Measurements from ENCODE around the gene TIMM22. TPM values are rescaled to one million over a fixed set of nuclear protein-coding genes. Genes with fewer than 3 reads are reported as not detected.
A peak's percentile ranks its signal among the peaks of the same experiment; 100 is the strongest.

Gene TIMM22
- total RNA-seq, 1 donor from 2014 or later, result 10.3 TPM

DNA sequence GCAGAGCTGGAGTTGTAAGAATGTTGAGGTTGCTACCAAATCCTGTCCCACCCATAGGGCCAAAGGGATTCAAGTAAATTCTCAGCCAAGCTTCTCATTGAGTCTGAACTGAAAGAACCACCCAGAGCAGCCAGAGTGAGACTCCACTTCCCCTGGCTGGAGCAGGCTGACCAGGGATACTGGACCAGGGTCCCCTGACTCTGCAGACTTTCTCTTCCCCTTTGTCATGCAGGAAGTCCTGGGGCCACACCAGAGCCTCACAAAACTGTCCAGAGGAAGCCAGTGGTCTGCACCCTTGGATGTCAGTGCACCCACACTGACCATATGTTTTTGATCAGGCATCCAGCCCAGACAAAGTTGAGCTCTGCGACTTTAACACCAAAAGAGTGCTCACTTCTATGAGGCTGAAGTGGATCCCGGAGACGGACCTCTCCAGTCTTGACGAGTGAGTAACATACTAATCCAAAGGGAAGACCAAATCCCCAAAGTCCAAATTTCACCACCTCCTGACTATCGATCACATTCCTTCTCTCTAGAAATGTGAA is 21.5 kb upstream of the TIMM22 start:
- DNase-seq (ENCODE audit: low spot score), result no peak
- TF ChIP-seq, protein P1, sequence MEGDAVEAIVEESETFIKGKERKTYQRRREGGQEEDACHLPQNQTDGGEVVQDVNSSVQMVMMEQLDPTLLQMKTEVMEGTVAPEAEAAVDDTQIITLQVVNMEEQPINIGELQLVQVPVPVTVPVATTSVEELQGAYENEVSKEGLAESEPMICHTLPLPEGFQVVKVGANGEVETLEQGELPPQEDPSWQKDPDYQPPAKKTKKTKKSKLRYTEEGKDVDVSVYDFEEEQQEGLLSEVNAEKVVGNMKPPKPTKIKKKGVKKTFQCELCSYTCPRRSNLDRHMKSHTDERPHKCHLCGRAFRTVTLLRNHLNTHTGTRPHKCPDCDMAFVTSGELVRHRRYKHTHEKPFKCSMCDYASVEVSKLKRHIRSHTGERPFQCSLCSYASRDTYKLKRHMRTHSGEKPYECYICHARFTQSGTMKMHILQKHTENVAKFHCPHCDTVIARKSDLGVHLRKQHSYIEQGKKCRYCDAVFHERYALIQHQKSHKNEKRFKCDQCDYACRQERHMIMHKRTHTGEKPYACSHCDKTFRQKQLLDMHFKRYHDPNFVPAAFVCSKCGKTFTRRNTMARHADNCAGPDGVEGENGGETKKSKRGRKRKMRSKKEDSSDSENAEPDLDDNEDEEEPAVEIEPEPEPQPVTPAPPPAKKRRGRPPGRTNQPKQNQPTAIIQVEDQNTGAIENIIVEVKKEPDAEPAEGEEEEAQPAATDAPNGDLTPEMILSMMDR (IDR thresholded peaks at IDR 0.05), result no peak
- H3K4me3 Mint-ChIP-seq (ENCODE audit: unreplicated experiment), result peak overlapping the region; percentile 20

DNA sequence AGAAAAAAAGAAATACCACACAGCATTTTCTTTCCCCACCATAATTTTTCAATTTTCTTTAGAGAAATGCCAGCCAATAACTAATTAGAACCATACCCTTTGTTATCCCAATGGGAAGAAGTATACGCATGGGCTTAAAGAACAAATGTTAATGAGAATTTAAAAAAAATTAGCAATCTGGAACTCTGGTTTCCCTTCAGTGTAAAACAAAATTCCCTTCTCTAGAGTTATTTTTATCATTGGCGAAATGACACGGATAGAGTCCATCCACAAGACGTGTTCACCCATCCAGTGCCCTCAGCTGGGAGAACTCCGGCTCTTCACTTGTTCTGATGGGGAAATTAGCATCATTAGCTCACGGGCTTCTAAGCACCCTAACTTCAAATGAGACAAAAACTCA is 20.6 kb upstream of the TIMM22 start:
- Mint-ChIP-seq H3K9me3 (ENCODE audit: low read depth) (no peaks in the 10 kb centered on the region), H3K4me1 (ENCODE audit: low read depth) (peaks cover 63% of the 10 kb centered on the region), H3K36me3 (ENCODE audit: low read depth) (no peaks in the 10 kb centered on the region), H3K27me3 (ENCODE audit: low read depth) (no peaks in the 10 kb centered on the region), H3K27ac (ENCODE audit: unreplicated experiment) (peak overlapping the region; percentile 68), H3K4me3 (ENCODE audit: unreplicated experiment) (peak overlapping the region; percentile 81)
- TF ChIP-seq, protein P1 (IDR thresholded peaks at IDR 0.05), result no peak
- DNase-seq (ENCODE audit: low spot score), result no peak

More for the DNA sequence above, 21.5 kb upstream of the TIMM22 start:
- Mint-ChIP-seq H3K27ac (ENCODE audit: unreplicated experiment) (peak overlapping the region; percentile 71), H3K27me3 (ENCODE audit: low read depth) (no peaks in the 10 kb centered on the region), H3K4me1 (ENCODE audit: low read depth) (peaks cover 61% of the 10 kb centered on the region), H3K36me3 (ENCODE audit: low read depth) (no peaks in the 10 kb centered on the region), H3K9me3 (ENCODE audit: low read depth) (no peaks in the 10 kb centered on the region)

GRCh38 chr17:977166-977565 is 19.8 kb upstream of the TIMM22 start:
- DNase-seq (ENCODE audit: low spot score), result no peak
- H3K4me3 Mint-ChIP-seq (ENCODE audit: unreplicated experiment), result peak overlapping the region; percentile 81
- TF ChIP-seq, protein P1 (IDR thresholded peaks at IDR 0.05), result no peak
- no peaks in the 10 kb centered on the region for H3K9me3 Mint-ChIP-seq (ENCODE audit: low read depth)
- no peaks in the 10 kb centered on the region for H3K36me3 Mint-ChIP-seq (ENCODE audit: low read depth)
- peak overlapping the region; percentile 53 for H3K27ac Mint-ChIP-seq (ENCODE audit: unreplicated experiment)
- H3K27me3 Mint-ChIP-seq (ENCODE audit: low read depth), result no peaks in the 10 kb centered on the region
- H3K4me1 Mint-ChIP-seq (ENCODE audit: low read depth), result peaks cover 61% of the 10 kb centered on the region

- Mint-ChIP-seq H3K36me3 (ENCODE audit: low read depth) (no peaks in the 10 kb centered on the region), H3K4me1 (ENCODE audit: low read depth) (peaks cover 53% of the 10 kb centered on the region), H3K4me3 (ENCODE audit: unreplicated experiment) (peak overlapping the region; percentile 81), H3K27ac (ENCODE audit: unreplicated experiment) (peak overlapping the region; percentile 84), H3K27me3 (ENCODE audit: low read depth) (no peaks in the 10 kb centered on the region), H3K9me3 (ENCODE audit: low read depth) (no peaks in the 10 kb centered on the region)
- TF ChIP-seq, protein P1 (IDR thresholded peaks at IDR 0.05), result no peak
- no peak for DNase-seq (ENCODE audit: low spot score)
These were observed 18.5 kb upstream of the TIMM22 start for GRCh38 chr17:978103-979093.

GRCh38 chr17:979212-979538 is 17.8 kb upstream of the TIMM22 start:
- no peak for DNase-seq (ENCODE audit: low spot score)
- TF ChIP-seq, protein P1 (IDR thresholded peaks at IDR 0.05), result no peak
- Mint-ChIP-seq H3K27me3 (ENCODE audit: low read depth) (no peaks in the 10 kb centered on the region), H3K4me1 (ENCODE audit: low read depth) (peaks cover 52% of the 10 kb centered on the region), H3K27ac (ENCODE audit: unreplicated experiment) (no peak overlapping the region), H3K36me3 (ENCODE audit: low read depth) (no peaks in the 10 kb centered on the region), H3K9me3 (ENCODE audit: low read depth) (no peaks in the 10 kb centered on the region), H3K4me3 (ENCODE audit: unreplicated experiment) (peak overlapping the region; percentile 63)

Data from chondrocyte (in vitro differentiated cells).